ENCODE data around the gene MTHFR.

DNA sequence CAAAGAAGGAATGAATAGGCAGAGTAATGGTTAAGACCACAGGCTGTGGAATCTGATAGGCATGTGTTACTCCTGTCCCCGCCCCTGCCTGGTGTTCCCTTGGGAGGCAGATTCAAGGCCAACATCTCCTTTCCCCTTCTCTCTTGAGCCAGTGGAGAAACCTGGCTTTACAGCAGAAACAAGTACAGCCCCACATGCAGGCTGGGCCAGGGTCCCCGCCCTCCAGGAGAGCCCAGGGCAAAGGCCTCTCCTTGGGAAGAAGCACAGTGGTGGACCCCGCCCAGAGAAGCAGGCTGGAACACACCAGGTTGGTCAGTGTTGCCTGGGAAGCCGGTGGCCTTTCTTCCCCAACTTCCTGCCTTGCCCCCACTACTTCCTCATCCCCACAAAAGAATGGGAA is 36.9 kb downstream of the MTHFR start:
- no peak for TF ChIP-seq POLR2AphosphoS5 (IDR thresholded peaks at IDR 0.05)
- TF ChIP-seq, protein P1, sequence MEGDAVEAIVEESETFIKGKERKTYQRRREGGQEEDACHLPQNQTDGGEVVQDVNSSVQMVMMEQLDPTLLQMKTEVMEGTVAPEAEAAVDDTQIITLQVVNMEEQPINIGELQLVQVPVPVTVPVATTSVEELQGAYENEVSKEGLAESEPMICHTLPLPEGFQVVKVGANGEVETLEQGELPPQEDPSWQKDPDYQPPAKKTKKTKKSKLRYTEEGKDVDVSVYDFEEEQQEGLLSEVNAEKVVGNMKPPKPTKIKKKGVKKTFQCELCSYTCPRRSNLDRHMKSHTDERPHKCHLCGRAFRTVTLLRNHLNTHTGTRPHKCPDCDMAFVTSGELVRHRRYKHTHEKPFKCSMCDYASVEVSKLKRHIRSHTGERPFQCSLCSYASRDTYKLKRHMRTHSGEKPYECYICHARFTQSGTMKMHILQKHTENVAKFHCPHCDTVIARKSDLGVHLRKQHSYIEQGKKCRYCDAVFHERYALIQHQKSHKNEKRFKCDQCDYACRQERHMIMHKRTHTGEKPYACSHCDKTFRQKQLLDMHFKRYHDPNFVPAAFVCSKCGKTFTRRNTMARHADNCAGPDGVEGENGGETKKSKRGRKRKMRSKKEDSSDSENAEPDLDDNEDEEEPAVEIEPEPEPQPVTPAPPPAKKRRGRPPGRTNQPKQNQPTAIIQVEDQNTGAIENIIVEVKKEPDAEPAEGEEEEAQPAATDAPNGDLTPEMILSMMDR (IDR thresholded peaks at IDR 0.05; ENCODE audit: poor library complexity, severe bottlenecking): no peak
- no peak for TF ChIP-seq TAF1 (IDR thresholded peaks at IDR 0.05; ENCODE audit: low read depth)
- no peak for TF ChIP-seq REST (IDR thresholded peaks at IDR 0.05; ENCODE audit: borderline replicate concordance)
- no peak for TF ChIP-seq EZH2 (IDR thresholded peaks at IDR 0.05; ENCODE audit: borderline replicate concordance, insufficient read depth, low read length, poor library complexity, severe bottlenecking)
- TF ChIP-seq EP300 (conservative IDR thresholded peaks at IDR 0.05; ENCODE audit: poor library complexity, severe bottlenecking): no peak
- TF ChIP-seq MXI1 (conservative IDR thresholded peaks at IDR 0.05; ENCODE audit: poor library complexity, severe bottlenecking): no peak
- TF ChIP-seq RAD21 (conservative IDR thresholded peaks at IDR 0.05): no peak

All from neural cell (in vitro differentiated cells).